ENCODE measurements around the gene COMMD4.
"Not testable (repeated sequence)": the region's sequence is repeated elsewhere in the genome, so short reads cannot be mapped to it uniquely, and the experiment has no call there.

- TF ChIP-seq, protein P1, sequence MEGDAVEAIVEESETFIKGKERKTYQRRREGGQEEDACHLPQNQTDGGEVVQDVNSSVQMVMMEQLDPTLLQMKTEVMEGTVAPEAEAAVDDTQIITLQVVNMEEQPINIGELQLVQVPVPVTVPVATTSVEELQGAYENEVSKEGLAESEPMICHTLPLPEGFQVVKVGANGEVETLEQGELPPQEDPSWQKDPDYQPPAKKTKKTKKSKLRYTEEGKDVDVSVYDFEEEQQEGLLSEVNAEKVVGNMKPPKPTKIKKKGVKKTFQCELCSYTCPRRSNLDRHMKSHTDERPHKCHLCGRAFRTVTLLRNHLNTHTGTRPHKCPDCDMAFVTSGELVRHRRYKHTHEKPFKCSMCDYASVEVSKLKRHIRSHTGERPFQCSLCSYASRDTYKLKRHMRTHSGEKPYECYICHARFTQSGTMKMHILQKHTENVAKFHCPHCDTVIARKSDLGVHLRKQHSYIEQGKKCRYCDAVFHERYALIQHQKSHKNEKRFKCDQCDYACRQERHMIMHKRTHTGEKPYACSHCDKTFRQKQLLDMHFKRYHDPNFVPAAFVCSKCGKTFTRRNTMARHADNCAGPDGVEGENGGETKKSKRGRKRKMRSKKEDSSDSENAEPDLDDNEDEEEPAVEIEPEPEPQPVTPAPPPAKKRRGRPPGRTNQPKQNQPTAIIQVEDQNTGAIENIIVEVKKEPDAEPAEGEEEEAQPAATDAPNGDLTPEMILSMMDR (IDR thresholded peaks at IDR 0.05): not testable (repeated sequence)
- TF ChIP-seq POLR2A (IDR thresholded peaks at IDR 0.05): not testable (repeated sequence)
These were observed 35.8 kb upstream of the COMMD4 start for GRCh38 chr15:75300026-75300425.
